NK-92 (cell line): ENCODE data around the gene ZNF280D.

ENCODE experiments used
- DNase-seq: peaks from one replicate; lab custom pipeline; 2025; ENCODE audit not compliant: unreplicated experiment; lab: John Stamatoyannopoulos, UW

Gene ZNF280D

GRCh38 chr15:56749982-56750381 lies 16.7 kb upstream of the ZNF280D start:
- no peak for DNase-seq

- no peak for DNase-seq
Measured at GRCh38 chr15:56744701-56745683, 11.7 kb upstream of the ZNF280D start.

GRCh38 chr15:56741541-56741940 lies 8.2 kb upstream of the ZNF280D start:
- DNase-seq = no peak

- DNase-seq = no peak
Measured at GRCh38 chr15:56739964-56740640, 6.8 kb upstream of the ZNF280D start.

GRCh38 chr15:56739474-56739873 lies 6.2 kb upstream of the ZNF280D start:
- no peak for DNase-seq

GRCh38 chr15:56737791-56738190 lies 4.5 kb upstream of the ZNF280D start:
- DNase-seq = no peak

GRCh38 chr15:56736881-56737707 lies 3.8 kb upstream of the ZNF280D start:
- DNase-seq = no peak

- DNase-seq = no peak
Measured at GRCh38 chr15:56736308-56736707, 3.0 kb upstream of the ZNF280D start.

- no peak for DNase-seq
Measured at GRCh38 chr15:56735589-56735988, 2.3 kb upstream of the ZNF280D start.

- DNase-seq = no peak
Measured at GRCh38 chr15:56734013-56734635, 815 bp upstream of the ZNF280D start.

GRCh38 chr15:56732886-56733135 lies 498 bp downstream of the ZNF280D start:
- DNase-seq = no peak

- DNase-seq = no peak
Measured at GRCh38 chr15:56732135-56732885, 999 bp downstream of the ZNF280D start.

GRCh38 chr15:56731548-56731947 lies 1.8 kb downstream of the ZNF280D start:
- DNase-seq = no peak

GRCh38 chr15:56729561-56729960 lies 3.7 kb downstream of the ZNF280D start:
- DNase-seq = no peak

GRCh38 chr15:56725386-56725785 lies 7.9 kb downstream of the ZNF280D start:
- DNase-seq = no peak

- DNase-seq = no peak
Measured at GRCh38 chr15:56724232-56724631, 9.1 kb downstream of the ZNF280D start.

GRCh38 chr15:56723787-56724186 lies 9.5 kb downstream of the ZNF280D start:
- no peak for DNase-seq

- DNase-seq = no peak
Measured at GRCh38 chr15:56719774-56720555, 13.3 kb downstream of the ZNF280D start.

GRCh38 chr15:56719021-56719612 lies 14.2 kb downstream of the ZNF280D start:
- no peak for DNase-seq
